Measurements from ENCODE around the gene GPER1.

GPER1 gene

GRCh38 chr7:1117321-1117928, 29.5 kb downstream of the GPER1 start:
- FAIRE-seq, result no peak
- DNase-seq (ENCODE audit: insufficient read length, low spot score), result no peak
- TF ChIP-seq CTCF (IDR thresholded peaks at IDR 0.05; ENCODE audit: insufficient read depth, missing control alignments), result no peak

GRCh38 chr7:1119201-1119600, 31.3 kb downstream of the GPER1 start:
- no peak for DNase-seq (ENCODE audit: insufficient read length, low spot score)
- FAIRE-seq, result no peak
- TF ChIP-seq CTCF (IDR thresholded peaks at IDR 0.05; ENCODE audit: insufficient read depth, missing control alignments), result no peak

- no peak for DNase-seq (ENCODE audit: insufficient read length, low spot score)
- no peak for FAIRE-seq
Measured at GRCh38 chr7:1120791-1121190, 32.9 kb downstream of the GPER1 start.

GRCh38 chr7:1121476-1121875, 33.6 kb downstream of the GPER1 start:
- FAIRE-seq, result no peak
- TF ChIP-seq CTCF (IDR thresholded peaks at IDR 0.05; ENCODE audit: insufficient read depth, missing control alignments), result no peak

More at GRCh38 chr7:1120791-1121190, 32.9 kb downstream of the GPER1 start:
- TF ChIP-seq CTCF (IDR thresholded peaks at IDR 0.05; ENCODE audit: insufficient read depth, missing control alignments), result no peak

GRCh38 chr7:1121886-1122831, 34.2 kb downstream of the GPER1 start:
- FAIRE-seq (no peak), DNase-seq (ENCODE audit: insufficient read length, low spot score) (no peak)
- no peak for TF ChIP-seq CTCF (IDR thresholded peaks at IDR 0.05; ENCODE audit: insufficient read depth, missing control alignments)

More at GRCh38 chr7:1121476-1121875, 33.6 kb downstream of the GPER1 start:
- no peak for DNase-seq (ENCODE audit: insufficient read length, low spot score)

- no peak for TF ChIP-seq CTCF (IDR thresholded peaks at IDR 0.05; ENCODE audit: insufficient read depth, missing control alignments)
- DNase-seq (ENCODE audit: insufficient read length, low spot score) (no peak), FAIRE-seq (no peak)
Measured at GRCh38 chr7:1122832-1123501, 35.1 kb downstream of the GPER1 start.

All from D721Med (cell line).